Ovary (tissue), 3 donors: Measurements from ENCODE around the gene ZHX3.

Experiments used
- CTCF ChIP-seq, 3 donors: fragments of 450-650 bp in 2 of 3; fragments of 200-600 bp in 1 of 3; IDR thresholded peaks; one replicate each; pipeline versions ENCODE4 v1.5.1 to v1.8.0; 2016 to 2022; ENCODE audit warnings: antibody characterized with exemption in 3 of 3, mild to moderate bottlenecking in 1 of 3
- EP300 ChIP-seq: sonication (generic); formaldehyde crosslinking; IDR thresholded peaks from one replicate; pipeline ENCODE4 v1.6.1; 2017; ENCODE audit warnings: antibody characterized with exemption
- donor health status: DM: no; HTN: no; CAD: no.

DNA sequence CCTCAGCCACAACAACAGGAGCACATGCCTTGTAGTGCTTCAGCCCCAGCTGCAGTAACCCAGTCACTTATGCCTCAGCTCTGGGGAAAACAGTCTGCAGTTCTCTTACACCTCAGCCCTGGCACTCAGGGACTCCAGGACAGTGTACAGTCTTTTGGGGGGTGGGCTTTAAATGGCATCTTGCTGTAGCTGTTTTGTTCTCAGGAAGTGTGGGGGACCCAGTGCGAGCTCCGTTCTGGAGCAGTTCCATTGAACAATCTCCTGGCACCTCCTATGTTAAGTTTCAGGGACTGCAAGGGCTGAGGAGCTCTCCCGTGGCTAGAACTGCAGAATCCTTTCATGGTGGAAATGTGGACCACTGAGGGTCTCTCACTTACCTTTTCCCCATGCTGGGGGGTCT is 125.0 kb downstream of the ZHX3 start:
- TF ChIP-seq EP300 (no peak), CTCF (IDR thresholded peaks at IDR 0.05) (no peak)
